GM23338 (cell line): Measurements from ENCODE around the gene ATP4B.
A peak's percentile ranks its signal among the peaks of the same experiment; 100 is the strongest.
"Not testable (repeated sequence)": the region's sequence is repeated elsewhere in the genome, so short reads cannot be mapped to it uniquely, and the experiment has no call there.

ENCODE experiments used
- EZH2 ChIP-seq: fragments of 200-600 bp; sonication (generic); IDR thresholded peaks from one replicate; pipeline ENCODE4 v1.8.0; 2017; ENCODE audit warnings: antibody characterized with exemption, mild to moderate bottlenecking, low read depth; ENCODE audit not compliant: unreplicated experiment
- POLR2AphosphoS5 ChIP-seq: IDR thresholded peaks from 2 replicates; pipeline ENCODE4 v1.6.1; 2016; ENCODE audit warnings: antibody characterized with exemption, low read depth
- STAT1 ChIP-seq: IDR thresholded peaks from one replicate; pipeline ENCODE4 v1.6.1; 2016; ENCODE audit warnings: antibody characterized with exemption; ENCODE audit not compliant: unreplicated experiment
- ZNF114 ChIP-seq: fragments of 250-450 bp; sonication (Bioruptor Pico); IDR thresholded peaks from 2 replicates; pipeline ENCODE4 v1.5.0; 2020; ENCODE audit warnings: mild to moderate bottlenecking, moderate library complexity
- TF ChIP-seq, protein P1 (sequence below), 2 experiments: fragments of 200-600 bp in 1 of 2; sonication (generic) in 1 of 2; conservative IDR thresholded peaks; 2 replicates each; pipeline versions ENCODE4 v1.5.1 to v1.6.1; 2016 to 2017; ENCODE audit warnings: antibody characterized with exemption in 2 of 2, low read depth in 2 of 2, mild to moderate bottlenecking in 2 of 2, moderate library complexity in 1 of 2

DNA sequence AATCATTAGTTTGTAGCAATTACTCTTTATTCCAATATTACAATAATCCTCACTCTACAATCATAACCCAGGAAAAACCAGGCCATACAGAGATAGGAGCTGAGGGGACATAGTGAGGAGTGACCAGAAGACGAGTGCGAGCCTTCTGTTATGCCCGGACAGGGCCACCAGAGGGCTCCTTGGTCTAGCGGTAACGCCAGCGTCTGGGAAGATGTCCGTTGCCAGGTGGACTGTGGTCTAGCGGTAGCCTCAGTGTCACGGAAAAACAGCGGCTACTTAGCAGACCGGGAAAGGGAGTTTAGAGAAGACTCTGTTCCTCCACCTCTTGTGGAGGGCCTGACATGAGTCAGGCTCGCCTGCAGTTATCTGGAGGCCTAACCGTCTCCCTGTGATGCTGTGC is 36.5 kb downstream of the ATP4B start:
- TF ChIP-seq, protein P1, sequence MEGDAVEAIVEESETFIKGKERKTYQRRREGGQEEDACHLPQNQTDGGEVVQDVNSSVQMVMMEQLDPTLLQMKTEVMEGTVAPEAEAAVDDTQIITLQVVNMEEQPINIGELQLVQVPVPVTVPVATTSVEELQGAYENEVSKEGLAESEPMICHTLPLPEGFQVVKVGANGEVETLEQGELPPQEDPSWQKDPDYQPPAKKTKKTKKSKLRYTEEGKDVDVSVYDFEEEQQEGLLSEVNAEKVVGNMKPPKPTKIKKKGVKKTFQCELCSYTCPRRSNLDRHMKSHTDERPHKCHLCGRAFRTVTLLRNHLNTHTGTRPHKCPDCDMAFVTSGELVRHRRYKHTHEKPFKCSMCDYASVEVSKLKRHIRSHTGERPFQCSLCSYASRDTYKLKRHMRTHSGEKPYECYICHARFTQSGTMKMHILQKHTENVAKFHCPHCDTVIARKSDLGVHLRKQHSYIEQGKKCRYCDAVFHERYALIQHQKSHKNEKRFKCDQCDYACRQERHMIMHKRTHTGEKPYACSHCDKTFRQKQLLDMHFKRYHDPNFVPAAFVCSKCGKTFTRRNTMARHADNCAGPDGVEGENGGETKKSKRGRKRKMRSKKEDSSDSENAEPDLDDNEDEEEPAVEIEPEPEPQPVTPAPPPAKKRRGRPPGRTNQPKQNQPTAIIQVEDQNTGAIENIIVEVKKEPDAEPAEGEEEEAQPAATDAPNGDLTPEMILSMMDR (conservative IDR thresholded peaks at IDR 0.05; ENCODE audit: low read depth in 2 of 2), result peak; percentile 58 to 60
- TF ChIP-seq POLR2AphosphoS5; STAT1; ZNF114 (CRISPR knock-in tag); EZH2: not testable (repeated sequence)
